Neural progenitor cell (in vitro differentiated cells): ENCODE measurements around the gene UBE2Q2.
"Not testable (repeated sequence)": the region's sequence is repeated elsewhere in the genome, so short reads cannot be mapped to it uniquely, and the experiment has no call there.

Source experiments
- CTCF ChIP-seq: fragments of 200-600 bp; sonication (generic); IDR thresholded peaks from 2 replicates; pipeline ENCODE4 v1.5.1; 2017; ENCODE audit warnings: antibody characterized with exemption, mild to moderate bottlenecking
- EZH2 ChIP-seq: fragments of 200-600 bp; sonication (generic); IDR thresholded peaks from 2 replicates; pipeline ENCODE4 v1.6.1; 2017; ENCODE audit warnings: antibody characterized with exemption, mild to moderate bottlenecking, moderate library complexity
- EZH2phosphoT487 ChIP-seq: fragments of 200-600 bp; sonication (generic); IDR thresholded peaks from 2 replicates; pipeline ENCODE4 v1.6.1; 2017; ENCODE audit warnings: antibody characterized with exemption

- TF ChIP-seq CTCF, EZH2, EZH2phosphoT487: not testable (repeated sequence)
Measured at GRCh38 chr15:75851566-75851965, 8.3 kb downstream of the UBE2Q2 start.
